Endodermal cell (in vitro differentiated cells): Measurements from ENCODE around the gene TMEM30B. TPM values are rescaled to one million over a fixed set of nuclear protein-coding genes. Genes with fewer than 3 reads are reported as not detected.
A peak's percentile ranks its signal among the peaks of the same experiment; 100 is the strongest.

Source experiments
- DNase-seq: peaks from one replicate; pipeline ENCODE4 v3.0.0-alpha.2; 2017
- H3K27ac ChIP-seq: 2 replicates; pipeline ENCODE4 v1.5.1; 2013; ENCODE audit warnings: mild to moderate bottlenecking, low read depth, low read length, moderate library complexity
- H3K27me3 ChIP-seq: 2 replicates; pipeline ENCODE4 v1.6.1; 2013; ENCODE audit warnings: mild to moderate bottlenecking, low read length, moderate library complexity; ENCODE audit not compliant: insufficient read depth, control insufficient read depth, poor library complexity, severe bottlenecking
- H3K36me3 ChIP-seq: 2 replicates; pipeline ENCODE4 v1.7.0; 2013; ENCODE audit warnings: mild to moderate bottlenecking, low read length, moderate library complexity; ENCODE audit not compliant: control insufficient read depth, insufficient read depth
- H3K4me1 ChIP-seq: one replicate; pipeline ENCODE4 v1.7.0; 2013; ENCODE audit warnings: low read length; ENCODE audit not compliant: control insufficient read depth, insufficient read depth
- H3K4me3 ChIP-seq: 2 replicates; pipeline ENCODE4 v1.5.1; 2013; ENCODE audit warnings: mild to moderate bottlenecking, low read length, moderate library complexity
- H3K9ac ChIP-seq: 2 replicates; pipeline ENCODE4 v1.6.1; 2013; ENCODE audit warnings: mild to moderate bottlenecking, low read length, moderate library complexity; ENCODE audit not compliant: poor library complexity, severe bottlenecking; ENCODE audit errors: extremely low read depth
- H3K9me3 ChIP-seq: 2 replicates; pipeline ENCODE4 v1.6.1; 2013; ENCODE audit warnings: mild to moderate bottlenecking, low read length, moderate library complexity; ENCODE audit not compliant: control insufficient read depth
- H3K27ac Mint-ChIP-seq: 2 replicates; pipeline ENCODE4 v1.8.0; 2020; ENCODE audit warnings: mixed read lengths
- H3K27me3 Mint-ChIP-seq: 2 replicates; pipeline ENCODE4 v1.8.0; 2021; ENCODE audit warnings: mild to moderate bottlenecking, mixed read lengths; ENCODE audit not compliant: insufficient read depth
- H3K36me3 Mint-ChIP-seq: 2 replicates; pipeline ENCODE4 v1.8.0; 2020; ENCODE audit warnings: low read depth, mixed read lengths
- H3K4me1 Mint-ChIP-seq: 2 replicates; pipeline ENCODE4 v1.8.0; 2020; ENCODE audit warnings: mixed read lengths
- H3K4me3 Mint-ChIP-seq: 2 replicates; pipeline ENCODE4 v1.8.0; 2020; ENCODE audit warnings: mild to moderate bottlenecking, moderate library complexity, mixed read lengths
- H3K9me3 Mint-ChIP-seq: 2 replicates; pipeline ENCODE4 v1.8.0; 2020; ENCODE audit warnings: mild to moderate bottlenecking, mixed read lengths
- WGBS, 2 experiments: methylation state at CpG; one replicate each; pipeline versions ENCODE4 v1.1.5 to v1.1.7; 2013; ENCODE audit warnings: missing lambda C conversion rate in 2 of 2, mixed read lengths in 1 of 2; ENCODE audit not compliant: insufficient coverage in 1 of 2, insufficient read length in 1 of 2; 5-methylcytosine and 5-hydroxymethylcytosine counted together
- long read RNA-seq, 4 experiments: library from polyadenylated mRNA in 2 of 4; library from RNA in 1 of 4; library from capped mRNA in 1 of 4; stranded (forward) in 3 of 4; unstranded in 1 of 4; transcript quantifications; one replicate each; pipeline ENCODE4 v2.0.0, GENCODE V29; 2020 to 2021; ENCODE audit warnings: inconsistent platforms in 1 of 4
- polyA plus RNA-seq, 2 experiments: library from polyadenylated mRNA; stranded (reverse); fragments of 50-300 nt; gene quantifications; one replicate each; pipeline ENCODE4 v1.2.3, GENCODE V29; 2013
- total RNA-seq, 2 donors: library from RNA; stranded (reverse); fragmentation: NEBNext Ultra II Directional in 1 of 2; extraction: Animal tissue kit (Norgen Biotek cat#: 25700) in 1 of 2; gene quantifications; 2 replicates in 1 of 2; 3 replicates in 1 of 2; pipeline ENCODE4 v1.2.1, GENCODE V29; 2021
- TF ChIP-seq, protein P1 (sequence below): fragments of 200-600 bp; sonication (generic); conservative IDR thresholded peaks from 2 replicates; pipeline ENCODE4 v1.5.0; 2021; ENCODE audit warnings: antibody characterized with exemption, mild to moderate bottlenecking

Gene TMEM30B, protein sequence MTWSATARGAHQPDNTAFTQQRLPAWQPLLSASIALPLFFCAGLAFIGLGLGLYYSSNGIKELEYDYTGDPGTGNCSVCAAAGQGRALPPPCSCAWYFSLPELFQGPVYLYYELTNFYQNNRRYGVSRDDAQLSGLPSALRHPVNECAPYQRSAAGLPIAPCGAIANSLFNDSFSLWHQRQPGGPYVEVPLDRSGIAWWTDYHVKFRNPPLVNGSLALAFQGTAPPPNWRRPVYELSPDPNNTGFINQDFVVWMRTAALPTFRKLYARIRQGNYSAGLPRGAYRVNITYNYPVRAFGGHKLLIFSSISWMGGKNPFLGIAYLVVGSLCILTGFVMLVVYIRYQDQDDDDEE
- total RNA-seq, result 10 to 100 TPM; 10.1 to 11.4 TPM
- polyA plus RNA-seq (2013, experiment 1 of 2), result 0.64 TPM
- polyA plus RNA-seq (2013, experiment 2 of 2), result 0.37 TPM
- long read RNA-seq, experiment 1, full-length matches to known transcripts, result 7 of 7 reads
- long read RNA-seq, experiment 1, partial matches to known transcripts, result 0 of 7 reads
- long read RNA-seq, experiment 1, other reads (novel, unspliced or antisense), result 0 of 7 reads
- long read RNA-seq, experiment 2, full-length matches to known transcripts, result 52 of 52 reads
- long read RNA-seq, experiment 2, partial matches to known transcripts, result 0 of 52 reads
- long read RNA-seq, experiment 2, other reads (novel, unspliced or antisense), result 0 of 52 reads
- long read RNA-seq, experiment 3, full-length matches to known transcripts, result 7 of 7 reads
- long read RNA-seq, experiment 3, partial matches to known transcripts, result 0 of 7 reads
- long read RNA-seq, experiment 3, other reads (novel, unspliced or antisense), result 0 of 7 reads
- long read RNA-seq, experiment 4, full-length matches to known transcripts, result 3 of 3 reads
- long read RNA-seq, experiment 4, partial matches to known transcripts, result 0 of 3 reads
- long read RNA-seq, experiment 4, other reads (novel, unspliced or antisense), result 0 of 3 reads

DNA sequence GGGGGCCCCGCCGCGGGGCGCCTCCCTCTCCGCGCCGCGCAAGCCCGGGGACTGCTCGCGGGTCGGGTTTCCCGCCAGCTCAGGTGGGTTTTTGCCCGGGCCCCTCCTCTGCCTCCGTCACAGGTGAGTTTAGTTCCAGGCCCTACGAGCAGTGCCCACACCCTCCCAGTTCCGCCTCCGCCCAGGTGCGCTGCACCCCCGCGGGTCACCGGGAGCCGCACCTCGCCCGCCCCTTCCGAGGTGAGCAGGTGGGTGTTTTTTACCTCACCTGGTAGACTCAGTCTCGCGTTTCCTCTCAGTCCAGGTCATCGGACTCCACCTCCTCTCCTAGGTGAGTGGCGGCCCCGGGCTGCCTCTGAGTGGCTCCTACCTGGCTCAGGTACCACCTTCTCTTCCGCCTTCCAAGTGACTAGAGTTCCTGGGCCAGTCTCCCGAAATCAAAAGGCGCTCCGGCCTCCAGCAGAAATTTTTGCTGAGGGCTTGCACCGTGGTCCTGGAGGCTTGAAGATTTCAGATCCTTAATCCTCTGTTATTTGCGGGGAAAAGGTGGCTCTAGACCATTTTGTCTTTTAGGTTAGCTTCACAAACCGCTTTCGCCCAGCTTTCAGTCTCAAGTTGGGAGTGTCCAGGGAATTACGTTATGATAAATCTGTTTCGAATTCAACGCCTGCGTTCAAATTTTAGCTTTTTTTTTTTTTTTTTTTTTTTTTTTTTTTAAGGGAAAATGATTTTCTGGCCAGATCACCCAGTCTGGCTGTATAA, at the start of gene TMEM30B:
TSS of gene TMEM30B (minus strand) at position 153 of the 762 bp plus-strand sequence. CDS start 191 bp downstream, outside the sequence.
- Histone ChIP-seq H3K36me3 (no peaks in the 10 kb centered on the region), H3K27me3 (peaks cover 76% of the 10 kb centered on the region), H3K9ac (no peak within 1 kb of the TSS), H3K4me1 (no peaks in the 10 kb centered on the region), H3K4me3 (peak within 1 kb of the TSS; percentile 75), H3K9me3 (no peaks in the 10 kb centered on the region), H3K27ac (no peak within 1 kb of the TSS)
- Mint-ChIP-seq H3K4me1 (peaks cover 18% of the 10 kb centered on the region), H3K36me3 (no peaks in the 10 kb centered on the region), H3K9me3 (no peaks in the 10 kb centered on the region), H3K27me3 (peaks cover 27% of the 10 kb centered on the region), H3K4me3 (peak within 1 kb of the TSS; percentile 71), H3K27ac (peak within 1 kb of the TSS; percentile 77)
- TF ChIP-seq, protein P1, sequence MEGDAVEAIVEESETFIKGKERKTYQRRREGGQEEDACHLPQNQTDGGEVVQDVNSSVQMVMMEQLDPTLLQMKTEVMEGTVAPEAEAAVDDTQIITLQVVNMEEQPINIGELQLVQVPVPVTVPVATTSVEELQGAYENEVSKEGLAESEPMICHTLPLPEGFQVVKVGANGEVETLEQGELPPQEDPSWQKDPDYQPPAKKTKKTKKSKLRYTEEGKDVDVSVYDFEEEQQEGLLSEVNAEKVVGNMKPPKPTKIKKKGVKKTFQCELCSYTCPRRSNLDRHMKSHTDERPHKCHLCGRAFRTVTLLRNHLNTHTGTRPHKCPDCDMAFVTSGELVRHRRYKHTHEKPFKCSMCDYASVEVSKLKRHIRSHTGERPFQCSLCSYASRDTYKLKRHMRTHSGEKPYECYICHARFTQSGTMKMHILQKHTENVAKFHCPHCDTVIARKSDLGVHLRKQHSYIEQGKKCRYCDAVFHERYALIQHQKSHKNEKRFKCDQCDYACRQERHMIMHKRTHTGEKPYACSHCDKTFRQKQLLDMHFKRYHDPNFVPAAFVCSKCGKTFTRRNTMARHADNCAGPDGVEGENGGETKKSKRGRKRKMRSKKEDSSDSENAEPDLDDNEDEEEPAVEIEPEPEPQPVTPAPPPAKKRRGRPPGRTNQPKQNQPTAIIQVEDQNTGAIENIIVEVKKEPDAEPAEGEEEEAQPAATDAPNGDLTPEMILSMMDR, result no peak
- WGBS, 2 experiments, result 24 to 56% methylated on average over 17 to 43 of the region's 43 CpGs
- DNase-seq, result peak; percentile 96

DNA sequence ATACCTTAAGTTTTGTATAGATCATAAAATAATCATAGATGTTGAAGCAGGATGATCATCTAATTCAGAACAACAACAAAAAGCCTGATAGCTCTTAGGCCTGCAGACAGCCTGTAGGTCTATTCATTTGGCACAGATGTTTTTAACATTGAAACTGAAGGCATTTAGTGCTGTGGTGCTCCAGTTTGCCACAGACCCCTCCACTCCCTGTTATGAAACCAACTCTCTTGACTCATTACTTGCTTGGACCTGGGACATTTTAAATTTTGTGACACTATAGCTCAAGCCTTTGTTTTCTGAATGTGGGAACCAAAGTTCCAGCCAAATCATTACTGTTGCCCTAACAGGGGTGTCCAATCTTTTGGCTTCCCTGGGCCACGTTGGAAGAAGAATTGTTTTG, 49.4 kb upstream of the TMEM30B start:
- Histone ChIP-seq H3K4me1 (no peaks in the 10 kb centered on the region), H3K9ac (no peak overlapping the region), H3K27ac (no peak overlapping the region), H3K4me3 (no peak overlapping the region), H3K36me3 (no peaks in the 10 kb centered on the region), H3K9me3 (peaks cover 10% of the 10 kb centered on the region), H3K27me3 (no peaks in the 10 kb centered on the region)
- TF ChIP-seq, protein P1, result no peak
- H3K4me3 Mint-ChIP-seq, result no peak overlapping the region
- peaks cover 11% of the 10 kb centered on the region for H3K9me3 Mint-ChIP-seq
- no peak overlapping the region for H3K27ac Mint-ChIP-seq
- WGBS, 2 experiments, result 91 to 100% methylated on average over 1 of the region's 1 CpG
- H3K36me3 Mint-ChIP-seq, result peaks cover 2% of the 10 kb centered on the region
- peaks cover 17% of the 10 kb centered on the region for H3K4me1 Mint-ChIP-seq
- DNase-seq, result no peak
- peaks cover 1% of the 10 kb centered on the region for H3K27me3 Mint-ChIP-seq
